ENCODE data around the gene PXYLP1. TPM values are rescaled to one million over a fixed set of nuclear protein-coding genes. Genes with fewer than 3 reads are reported as not detected.

Gene PXYLP1
- total RNA-seq, 4 donors from 2014 or later = 18.5 to 29.7 (median 26.4) TPM

- intact Hi-C loops (cut with DNase I; ENCODE audit: low total_unique reads) = no loop called here
- no peak for DNase-seq
- no peak for TF ChIP-seq POLR2A (IDR thresholded peaks at IDR 0.05)
- no peak for TF ChIP-seq CTCF (IDR thresholded peaks at IDR 0.05)
- no peaks in the 10 kb centered on the region for H3K9me3 ChIP-seq
- H3K36me3 ChIP-seq = no peaks in the 10 kb centered on the region
- H3K4me1 ChIP-seq = no peaks in the 10 kb centered on the region
- H3K27me3 ChIP-seq = no peaks in the 10 kb centered on the region
- no peak overlapping the region for H3K27ac ChIP-seq
- H3K4me3 ChIP-seq = no peak overlapping the region
Observed at GRCh38 chr3:141250342-141250741, 18.7 kb downstream of the PXYLP1 start.

GRCh38 chr3:141250828-141251227 lies 19.2 kb downstream of the PXYLP1 start:
- no peaks in the 10 kb centered on the region for H3K36me3 ChIP-seq
- no peaks in the 10 kb centered on the region for H3K9me3 ChIP-seq
- TF ChIP-seq CTCF (IDR thresholded peaks at IDR 0.05) (no peak), POLR2A (IDR thresholded peaks at IDR 0.05) (no peak)
- no peak overlapping the region for H3K4me3 ChIP-seq
- no peaks in the 10 kb centered on the region for H3K27me3 ChIP-seq
- H3K4me1 ChIP-seq = no peaks in the 10 kb centered on the region
- intact Hi-C loops (cut with DNase I; ENCODE audit: low total_unique reads) = no loop called here
- no peak for DNase-seq
- H3K27ac ChIP-seq = no peak overlapping the region

- Histone ChIP-seq H3K9me3 (no peaks in the 10 kb centered on the region), H3K4me3 (no peak overlapping the region), H3K4me1 (no peaks in the 10 kb centered on the region), H3K27ac (no peak overlapping the region), H3K36me3 (no peaks in the 10 kb centered on the region), H3K27me3 (no peaks in the 10 kb centered on the region)
- no peak for DNase-seq
- intact Hi-C loops (cut with DNase I; ENCODE audit: low total_unique reads) = no loop called here
- TF ChIP-seq POLR2A (IDR thresholded peaks at IDR 0.05) (no peak), CTCF (IDR thresholded peaks at IDR 0.05) (no peak)
Observed at GRCh38 chr3:141253326-141253725, 21.7 kb downstream of the PXYLP1 start.

GRCh38 chr3:141253811-141254210 lies 22.2 kb downstream of the PXYLP1 start:
- TF ChIP-seq POLR2A (IDR thresholded peaks at IDR 0.05) (no peak), CTCF (IDR thresholded peaks at IDR 0.05) (no peak)
- H3K9me3 ChIP-seq = no peaks in the 10 kb centered on the region
- H3K27ac ChIP-seq = no peak overlapping the region
- H3K27me3 ChIP-seq = no peaks in the 10 kb centered on the region
- no peak for DNase-seq
- intact Hi-C loops (cut with DNase I; ENCODE audit: low total_unique reads) = no loop called here
- H3K4me1 ChIP-seq = no peaks in the 10 kb centered on the region
- no peak overlapping the region for H3K4me3 ChIP-seq
- no peaks in the 10 kb centered on the region for H3K36me3 ChIP-seq

GRCh38 chr3:141255137-141255845 lies 23.7 kb downstream of the PXYLP1 start:
- Histone ChIP-seq H3K9me3 (no peaks in the 10 kb centered on the region), H3K4me3 (no peak overlapping the region), H3K36me3 (no peaks in the 10 kb centered on the region), H3K4me1 (no peaks in the 10 kb centered on the region), H3K27ac (no peak overlapping the region), H3K27me3 (no peaks in the 10 kb centered on the region)
- intact Hi-C loops (cut with DNase I; ENCODE audit: low total_unique reads) = no loop called here
- TF ChIP-seq POLR2A (IDR thresholded peaks at IDR 0.05) = no peak
- TF ChIP-seq CTCF (IDR thresholded peaks at IDR 0.05) = no peak
- DNase-seq = no peak

Data from uterus (tissue), 4 donors.